IMR-90 (cell line): ENCODE results near the gene BEGAIN.

Experiments used
- CEBPB ChIP-seq: IDR thresholded peaks from 2 replicates; pipeline ENCODE4 v1.6.1; 2012; ENCODE audit warnings: low read depth, low read length, improper control_type of control experiment
- CTCF ChIP-seq: conservative IDR thresholded peaks from 2 replicates; pipeline ENCODE4 v1.5.1; 2012; ENCODE audit warnings: mild to moderate bottlenecking, low read depth, low read length, improper control_type of control experiment
- ELK1 ChIP-seq: fragments of 150-350 bp; IDR thresholded peaks from 2 replicates; pipeline ENCODE4 v1.6.1; 2016; ENCODE audit warnings: low read depth, mild to moderate bottlenecking, low read length, moderate library complexity, borderline replicate concordance
- MAZ ChIP-seq: IDR thresholded peaks from 2 replicates; pipeline ENCODE4 v1.6.1; 2012; ENCODE audit warnings: low read depth, mild to moderate bottlenecking, low read length, improper control_type of control experiment, moderate library complexity, borderline replicate concordance
- POLR2A ChIP-seq: IDR thresholded peaks from 2 replicates; pipeline ENCODE4 v1.6.1; 2012; ENCODE audit warnings: mild to moderate bottlenecking, low read depth, low read length
- RAD21 ChIP-seq: IDR thresholded peaks from 2 replicates; pipeline ENCODE4 v1.6.1; 2012; ENCODE audit warnings: low read length, improper control_type of control experiment
- RFX5 ChIP-seq: IDR thresholded peaks from 2 replicates; pipeline ENCODE4 v1.8.0; 2012; ENCODE audit warnings: low read depth, mild to moderate bottlenecking, low read length, moderate library complexity
- SMC3 ChIP-seq: fragments of 150-350 bp; IDR thresholded peaks from 2 replicates; pipeline ENCODE4 v1.6.1; 2016; ENCODE audit warnings: low read depth, mild to moderate bottlenecking, antibody characterized with exemption, low read length, moderate library complexity
- USF2 ChIP-seq: fragments of 150-350 bp; IDR thresholded peaks from 2 replicates; pipeline ENCODE4 v1.6.1; 2017; ENCODE audit warnings: mild to moderate bottlenecking, antibody characterized with exemption, low read length, low read depth

- TF ChIP-seq CEBPB (no peak), CTCF (no peak), USF2 (no peak), MAZ (no peak), RFX5 (no peak), ELK1 (no peak), SMC3 (no peak), RAD21 (no peak), POLR2A (no peak)
Measured at GRCh38 chr14:100498068-100498467, 89.1 kb downstream of the BEGAIN start.
